ENCODE data around the gene MARVELD2. TPM values are rescaled to one million over a fixed set of nuclear protein-coding genes. Genes with fewer than 3 reads are reported as not detected.

The MARVELD2 gene
- total and polyA plus RNA-seq, 2 of the 13 experiments (the other 11 are each of a cell fraction or from before 2014, with no cell fraction given) = 11.1 to 15.4 TPM

- TF ChIP-seq SNAPC2 (CRISPR knock-in tag; IDR thresholded peaks at IDR 0.05) = no peak
- TF ChIP-seq, protein P1, sequence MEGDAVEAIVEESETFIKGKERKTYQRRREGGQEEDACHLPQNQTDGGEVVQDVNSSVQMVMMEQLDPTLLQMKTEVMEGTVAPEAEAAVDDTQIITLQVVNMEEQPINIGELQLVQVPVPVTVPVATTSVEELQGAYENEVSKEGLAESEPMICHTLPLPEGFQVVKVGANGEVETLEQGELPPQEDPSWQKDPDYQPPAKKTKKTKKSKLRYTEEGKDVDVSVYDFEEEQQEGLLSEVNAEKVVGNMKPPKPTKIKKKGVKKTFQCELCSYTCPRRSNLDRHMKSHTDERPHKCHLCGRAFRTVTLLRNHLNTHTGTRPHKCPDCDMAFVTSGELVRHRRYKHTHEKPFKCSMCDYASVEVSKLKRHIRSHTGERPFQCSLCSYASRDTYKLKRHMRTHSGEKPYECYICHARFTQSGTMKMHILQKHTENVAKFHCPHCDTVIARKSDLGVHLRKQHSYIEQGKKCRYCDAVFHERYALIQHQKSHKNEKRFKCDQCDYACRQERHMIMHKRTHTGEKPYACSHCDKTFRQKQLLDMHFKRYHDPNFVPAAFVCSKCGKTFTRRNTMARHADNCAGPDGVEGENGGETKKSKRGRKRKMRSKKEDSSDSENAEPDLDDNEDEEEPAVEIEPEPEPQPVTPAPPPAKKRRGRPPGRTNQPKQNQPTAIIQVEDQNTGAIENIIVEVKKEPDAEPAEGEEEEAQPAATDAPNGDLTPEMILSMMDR (CRISPR knock-in tag; IDR thresholded peaks at IDR 0.05) = peak; percentile 56
- peak; percentile 72; the same call in 1 of the 2 replicates for TF ChIP-seq ZNF441 (CRISPR knock-in tag; IDR thresholded peaks at IDR 0.05; ENCODE audit: borderline replicate concordance)
- peak; percentile 48; the same call in 1 of the 2 replicates for TF ChIP-seq ZNF460 (CRISPR knock-in tag; IDR thresholded peaks at IDR 0.05; ENCODE audit: borderline replicate concordance)
- TF ChIP-seq ZNF431 (CRISPR knock-in tag; IDR thresholded peaks at IDR 0.05; ENCODE audit: borderline replicate concordance, low read depth) = no peak; the same call in 1 of the 2 replicates
- TF ChIP-seq ZBTB2 (CRISPR knock-in tag; IDR thresholded peaks at IDR 0.05; ENCODE audit: low read depth) = no peak
- peak; percentile 57; the same call in 1 of the 2 replicates for TF ChIP-seq GFI1 (CRISPR knock-in tag; IDR thresholded peaks at IDR 0.05; ENCODE audit: borderline replicate concordance)
- TF ChIP-seq CREM (IDR thresholded peaks at IDR 0.05) = no peak
- no peak for TF ChIP-seq CREM (CRISPR knock-in tag; IDR thresholded peaks at IDR 0.05)
- TF ChIP-seq ZFP82 (CRISPR knock-in tag; IDR thresholded peaks at IDR 0.05; ENCODE audit: borderline replicate concordance) = peak; percentile 86; the same call in 1 of the 2 replicates
- peak; percentile 24; the same call in 1 of the 2 replicates for TF ChIP-seq ZNF281 (CRISPR knock-in tag; IDR thresholded peaks at IDR 0.05; ENCODE audit: borderline replicate concordance)
- no peak for TF ChIP-seq SMAD9 (CRISPR knock-in tag; IDR thresholded peaks at IDR 0.05)
- no peak for TF ChIP-seq PHF21A (CRISPR knock-in tag; IDR thresholded peaks at IDR 0.05)
- peak; percentile 67; the same call in 1 of the 2 replicates for TF ChIP-seq ARNT2 (CRISPR knock-in tag; IDR thresholded peaks at IDR 0.05; ENCODE audit: low read depth)
- TF ChIP-seq, protein P2, sequence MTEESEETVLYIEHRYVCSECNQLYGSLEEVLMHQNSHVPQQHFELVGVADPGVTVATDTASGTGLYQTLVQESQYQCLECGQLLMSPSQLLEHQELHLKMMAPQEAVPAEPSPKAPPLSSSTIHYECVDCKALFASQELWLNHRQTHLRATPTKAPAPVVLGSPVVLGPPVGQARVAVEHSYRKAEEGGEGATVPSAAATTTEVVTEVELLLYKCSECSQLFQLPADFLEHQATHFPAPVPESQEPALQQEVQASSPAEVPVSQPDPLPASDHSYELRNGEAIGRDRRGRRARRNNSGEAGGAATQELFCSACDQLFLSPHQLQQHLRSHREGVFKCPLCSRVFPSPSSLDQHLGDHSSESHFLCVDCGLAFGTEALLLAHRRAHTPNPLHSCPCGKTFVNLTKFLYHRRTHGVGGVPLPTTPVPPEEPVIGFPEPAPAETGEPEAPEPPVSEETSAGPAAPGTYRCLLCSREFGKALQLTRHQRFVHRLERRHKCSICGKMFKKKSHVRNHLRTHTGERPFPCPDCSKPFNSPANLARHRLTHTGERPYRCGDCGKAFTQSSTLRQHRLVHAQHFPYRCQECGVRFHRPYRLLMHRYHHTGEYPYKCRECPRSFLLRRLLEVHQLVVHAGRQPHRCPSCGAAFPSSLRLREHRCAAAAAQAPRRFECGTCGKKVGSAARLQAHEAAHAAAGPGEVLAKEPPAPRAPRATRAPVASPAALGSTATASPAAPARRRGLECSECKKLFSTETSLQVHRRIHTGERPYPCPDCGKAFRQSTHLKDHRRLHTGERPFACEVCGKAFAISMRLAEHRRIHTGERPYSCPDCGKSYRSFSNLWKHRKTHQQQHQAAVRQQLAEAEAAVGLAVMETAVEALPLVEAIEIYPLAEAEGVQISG (CRISPR knock-in tag; IDR thresholded peaks at IDR 0.05) = peak; percentile 85
- peak; percentile 74; the same call in 1 of the 2 replicates for TF ChIP-seq ZMYM3 (CRISPR knock-in tag; IDR thresholded peaks at IDR 0.05)
- TF ChIP-seq ZNF382 (CRISPR knock-in tag; IDR thresholded peaks at IDR 0.05; ENCODE audit: borderline replicate concordance) = no peak
- TF ChIP-seq MAFG (CRISPR knock-in tag; IDR thresholded peaks at IDR 0.05) = no peak
- peak; percentile 78 for TF ChIP-seq IRF9 (CRISPR knock-in tag; IDR thresholded peaks at IDR 0.05; ENCODE audit: borderline replicate concordance)
Measured at GRCh38 chr5:69492391-69492922, 77.5 kb downstream of the MARVELD2 start, which contains the start of gene OCLN (continued).

All from HepG2 (cell line).